ENCODE results near the gene PSME1.

PSME1 gene

DNA sequence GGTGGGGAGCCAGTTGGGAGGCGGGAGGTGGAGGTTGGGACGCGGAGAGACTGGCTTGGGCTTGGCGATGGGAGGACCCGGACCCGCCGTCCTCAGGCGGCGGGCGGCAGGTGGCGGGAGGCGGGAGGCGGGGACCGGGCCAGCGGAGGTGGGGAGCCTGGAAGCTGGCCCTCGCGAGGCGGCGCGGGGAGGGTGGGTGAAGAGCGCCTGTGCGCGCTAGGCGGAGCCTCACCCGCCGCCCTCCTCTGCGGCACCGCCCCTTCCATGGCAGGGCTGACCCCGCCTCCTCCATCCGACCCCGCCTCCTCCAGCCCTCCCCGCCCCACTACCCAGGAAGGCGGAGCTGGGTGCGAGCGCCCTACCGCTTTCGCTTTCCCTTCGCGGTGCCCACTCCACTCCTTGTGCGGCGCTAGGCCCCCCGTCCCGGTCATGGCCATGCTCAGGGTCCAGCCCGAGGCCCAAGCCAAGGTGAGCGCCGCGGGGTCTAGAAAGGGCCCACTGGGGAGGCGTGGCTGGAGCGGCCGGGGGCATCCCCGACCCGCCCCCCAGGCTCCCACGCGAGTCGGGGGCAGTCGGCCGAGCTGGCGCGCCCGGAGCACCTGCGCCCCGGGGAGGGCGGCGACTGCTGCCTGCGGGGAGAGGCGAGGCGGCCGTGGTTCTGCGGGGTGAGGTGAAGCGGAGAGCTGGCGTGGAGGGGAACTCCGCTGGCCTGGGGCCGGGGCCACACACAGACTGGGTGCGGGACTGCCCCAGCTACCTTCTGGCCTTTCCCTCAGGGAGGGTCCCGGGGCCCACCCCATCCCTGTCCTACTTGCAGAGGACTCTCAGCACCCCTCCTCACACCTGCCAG lies at the start of gene PSME1:
TSS of gene PSME1 (plus strand) at position 361 of the 850 bp plus-strand sequence. CDS start at position 430, 69 bp downstream.
- DNase-seq, result peak; percentile 86 to 93

DNA sequence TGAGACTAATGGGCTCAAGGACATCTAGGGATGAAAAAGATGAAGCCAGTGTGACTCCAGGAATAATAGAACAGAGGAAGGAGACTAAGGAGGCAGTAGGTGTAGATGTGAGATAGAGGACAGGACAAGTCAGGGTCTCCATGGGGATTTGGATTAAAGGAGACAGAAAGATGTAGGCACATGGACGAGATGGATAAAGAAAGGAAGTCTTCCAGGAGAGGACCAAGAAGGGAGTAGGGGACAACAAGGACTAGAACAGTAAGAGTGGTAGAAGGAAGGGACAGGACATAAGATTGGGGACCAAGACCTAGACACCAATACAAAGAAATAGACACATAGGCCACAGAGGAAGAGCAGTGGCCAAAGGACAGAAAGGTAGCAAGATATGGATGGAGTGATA lies 49.0 kb upstream of the PSME1 start:
- DNase-seq, result no peak

- no peak for DNase-seq
These were observed 47.9 kb upstream of the PSME1 start for GRCh38 chr14:24088095-24088494.

GRCh38 chr14:24089890-24090289 lies 46.1 kb upstream of the PSME1 start:
- DNase-seq, result no peak

DNA sequence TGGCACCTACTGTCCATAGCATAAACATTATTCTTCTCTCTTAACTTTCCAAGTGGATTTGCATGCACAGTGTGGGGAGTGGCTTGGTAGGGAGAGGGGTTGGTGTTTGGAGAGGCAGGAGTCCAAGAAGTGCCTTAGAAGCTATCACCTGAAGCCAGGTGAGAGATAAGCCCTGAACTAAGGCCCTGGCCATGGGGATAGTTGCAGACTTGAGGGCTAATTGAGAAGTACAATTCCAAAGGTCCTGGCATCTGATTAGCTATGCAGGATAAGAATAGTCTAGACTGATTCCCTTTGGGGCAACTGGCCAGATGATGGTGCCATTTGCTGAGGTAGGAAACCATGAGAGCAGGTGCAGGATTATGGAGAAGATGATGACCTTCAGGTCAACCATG lies 43.9 kb upstream of the PSME1 start:
- no peak for DNase-seq

GRCh38 chr14:24092505-24093206 lies 43.3 kb upstream of the PSME1 start:
- DNase-seq, result no peak

- DNase-seq, result no peak
These were observed 42.6 kb upstream of the PSME1 start for GRCh38 chr14:24093207-24093900.

DNA sequence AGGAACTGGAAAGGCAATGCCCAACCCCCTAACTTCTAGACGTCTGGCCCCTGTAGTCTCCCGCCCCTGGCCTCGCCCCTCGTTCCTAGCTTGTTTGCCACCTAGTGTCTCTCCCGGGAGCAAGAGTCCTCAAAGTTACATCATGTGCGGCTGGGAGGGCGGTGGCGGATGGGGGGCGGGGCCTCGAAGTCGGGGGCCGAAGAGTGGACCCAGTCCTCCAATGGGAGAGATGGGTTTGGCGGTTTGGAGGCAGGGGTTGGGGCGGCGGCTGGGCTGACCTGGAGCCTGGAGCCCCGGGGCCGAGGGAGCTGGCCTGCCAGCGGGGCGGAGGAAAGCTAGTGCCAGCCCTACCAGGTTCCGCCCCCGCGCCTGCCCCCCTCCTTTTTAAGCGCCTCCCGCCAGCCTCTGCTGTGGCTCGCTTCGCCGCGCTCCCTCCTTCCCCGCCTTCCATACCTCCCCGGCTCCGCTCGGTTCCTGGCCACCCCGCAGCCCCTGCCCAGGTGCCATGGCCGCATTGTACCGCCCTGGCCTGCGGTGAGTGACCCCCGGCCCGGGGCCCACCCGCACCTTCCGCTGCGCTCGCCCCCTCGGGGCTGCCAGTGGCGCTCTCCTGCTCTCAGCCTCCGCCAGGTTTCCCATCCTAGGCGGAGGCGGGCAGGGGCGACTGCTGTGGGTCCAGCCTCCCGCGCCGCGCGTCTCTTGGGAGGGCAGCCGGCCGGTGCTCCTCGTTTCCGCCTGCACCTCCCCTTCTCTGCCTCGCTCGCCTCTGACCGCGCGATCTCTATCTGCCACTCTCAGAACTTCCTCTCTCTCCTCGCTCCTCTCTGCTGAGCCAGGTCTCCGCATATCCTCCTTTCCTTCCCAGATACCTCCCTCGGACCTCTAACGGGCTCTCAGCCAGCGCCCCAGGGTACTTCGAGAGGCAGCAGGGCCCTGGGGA lies 41.8 kb upstream of the PSME1 start, which contains the start of gene PCK2:
TSS of gene PCK2 (plus strand) at position 411 of the 940 bp plus-strand sequence. CDS start at position 506, 95 bp downstream.
- peak; percentile 55 to 82 for DNase-seq

DNA sequence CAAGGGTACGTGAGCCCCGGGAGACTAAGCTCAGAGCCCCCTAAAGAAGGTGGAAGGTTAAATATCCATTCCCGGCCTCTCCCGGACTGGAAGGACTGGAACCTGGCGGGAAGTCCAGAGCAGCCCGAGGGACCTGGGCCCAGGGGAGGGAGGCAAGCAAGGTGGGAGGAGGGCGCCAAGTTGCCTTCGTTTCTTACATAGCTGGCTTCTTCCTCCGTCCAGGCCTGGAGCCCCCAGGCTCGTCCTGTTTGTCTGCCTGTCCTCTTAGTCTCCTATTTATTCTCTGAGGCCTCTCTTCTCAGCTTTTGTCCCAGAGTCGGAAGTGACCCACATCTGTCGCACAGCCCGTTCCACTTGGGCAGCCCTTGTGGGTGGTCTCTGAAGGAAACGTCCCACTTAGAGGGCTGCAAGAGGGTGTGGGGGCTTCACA lies 41.1 kb upstream of the PSME1 start:
- no peak for DNase-seq

- no peak for DNase-seq
These were observed 40.5 kb upstream of the PSME1 start for GRCh38 chr14:24095271-24096068.

GRCh38 chr14:24096545-24097181 lies 39.3 kb upstream of the PSME1 start:
- DNase-seq, result no peak

DNA sequence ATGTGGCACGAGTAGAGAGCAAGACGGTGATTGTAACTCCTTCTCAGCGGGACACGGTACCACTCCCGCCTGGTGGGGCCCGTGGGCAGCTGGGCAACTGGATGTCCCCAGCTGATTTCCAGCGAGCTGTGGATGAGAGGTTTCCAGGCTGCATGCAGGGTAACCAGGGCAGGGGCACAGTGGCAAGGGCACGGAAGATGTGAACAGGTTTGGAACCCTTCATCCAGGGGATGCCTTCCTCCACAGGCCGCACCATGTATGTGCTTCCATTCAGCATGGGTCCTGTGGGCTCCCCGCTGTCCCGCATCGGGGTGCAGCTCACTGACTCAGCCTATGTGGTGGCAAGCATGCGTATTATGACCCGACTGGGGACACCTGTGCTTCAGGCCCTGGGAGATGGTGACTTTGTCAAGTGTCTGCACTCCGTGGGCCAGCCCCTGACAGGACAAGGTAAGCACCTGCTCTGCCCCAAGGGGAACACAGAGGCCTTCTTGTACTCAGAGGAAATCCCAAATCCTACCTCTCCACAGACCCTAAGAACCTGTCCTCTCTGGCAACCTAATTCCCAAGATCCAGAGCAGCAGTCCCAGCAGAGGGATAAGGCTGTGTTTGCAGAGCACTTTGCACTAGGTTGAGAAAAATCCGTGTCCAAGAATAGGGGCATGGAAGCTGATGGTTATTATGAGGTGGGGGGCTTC lies 37.6 kb upstream of the PSME1 start:
- DNase-seq, result no peak

DNA sequence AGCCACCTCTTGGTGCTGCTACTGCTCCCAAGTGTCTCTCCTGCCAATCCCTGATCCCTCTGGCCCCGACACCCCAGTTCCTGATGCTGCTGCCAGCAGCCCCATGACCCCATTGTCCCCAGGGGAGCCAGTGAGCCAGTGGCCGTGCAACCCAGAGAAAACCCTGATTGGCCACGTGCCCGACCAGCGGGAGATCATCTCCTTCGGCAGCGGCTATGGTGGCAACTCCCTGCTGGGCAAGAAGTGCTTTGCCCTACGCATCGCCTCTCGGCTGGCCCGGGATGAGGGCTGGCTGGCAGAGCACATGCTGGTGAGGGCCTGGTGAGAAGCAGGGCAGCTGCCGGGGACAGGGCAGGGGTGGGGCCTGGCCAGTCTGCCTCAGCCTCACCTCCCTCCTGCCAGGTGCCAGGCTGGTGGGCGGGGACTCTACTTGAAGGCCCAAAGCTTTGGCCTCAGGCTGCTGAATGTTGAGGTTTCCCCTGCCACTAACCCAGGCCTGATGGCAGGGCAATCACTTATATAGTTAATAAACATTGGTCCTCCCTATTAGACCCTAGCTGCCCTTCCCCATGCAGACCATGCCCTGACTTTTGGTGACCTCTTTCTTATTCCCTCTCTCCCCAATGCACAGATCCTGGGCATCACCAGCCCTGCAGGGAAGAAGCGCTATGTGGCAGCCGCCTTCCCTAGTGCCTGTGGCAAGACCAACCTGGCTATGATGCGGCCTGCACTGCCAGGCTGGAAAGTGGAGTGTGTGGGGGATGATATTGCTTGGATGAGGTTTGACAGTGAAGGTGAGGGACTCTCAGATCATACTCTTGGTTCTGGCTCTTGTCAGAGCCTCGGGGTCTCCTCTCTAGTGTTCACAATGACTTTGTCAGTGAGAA lies 36.8 kb upstream of the PSME1 start:
- no peak for DNase-seq

- DNase-seq, result no peak
These were observed 35.6 kb upstream of the PSME1 start for GRCh38 chr14:24100197-24100981.

DNA sequence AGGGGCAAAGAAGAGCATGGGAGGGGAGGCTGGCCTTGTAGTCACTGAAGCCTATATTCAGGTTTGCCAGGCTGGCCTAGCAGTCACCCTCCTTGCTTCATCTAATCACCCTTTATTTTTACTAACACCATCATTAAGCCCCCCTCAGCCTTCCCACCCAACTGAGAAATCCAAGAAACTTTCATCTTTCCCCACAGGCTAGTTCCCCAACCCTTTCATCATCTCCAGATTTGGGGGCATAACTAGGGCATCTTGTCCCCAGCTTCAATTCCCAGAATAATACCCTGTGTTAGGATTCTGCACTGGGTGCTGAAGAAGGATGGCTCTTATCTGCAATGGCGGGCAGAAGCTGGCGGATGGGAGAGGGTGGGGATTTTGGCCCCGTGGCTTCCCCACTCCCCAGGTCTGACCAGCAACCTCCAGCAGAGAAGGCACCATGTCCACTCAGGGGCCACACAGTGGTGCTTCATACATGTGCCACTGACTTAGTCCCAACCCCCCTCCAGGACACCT lies 35.0 kb upstream of the PSME1 start:
- DNase-seq, result no peak

DNA sequence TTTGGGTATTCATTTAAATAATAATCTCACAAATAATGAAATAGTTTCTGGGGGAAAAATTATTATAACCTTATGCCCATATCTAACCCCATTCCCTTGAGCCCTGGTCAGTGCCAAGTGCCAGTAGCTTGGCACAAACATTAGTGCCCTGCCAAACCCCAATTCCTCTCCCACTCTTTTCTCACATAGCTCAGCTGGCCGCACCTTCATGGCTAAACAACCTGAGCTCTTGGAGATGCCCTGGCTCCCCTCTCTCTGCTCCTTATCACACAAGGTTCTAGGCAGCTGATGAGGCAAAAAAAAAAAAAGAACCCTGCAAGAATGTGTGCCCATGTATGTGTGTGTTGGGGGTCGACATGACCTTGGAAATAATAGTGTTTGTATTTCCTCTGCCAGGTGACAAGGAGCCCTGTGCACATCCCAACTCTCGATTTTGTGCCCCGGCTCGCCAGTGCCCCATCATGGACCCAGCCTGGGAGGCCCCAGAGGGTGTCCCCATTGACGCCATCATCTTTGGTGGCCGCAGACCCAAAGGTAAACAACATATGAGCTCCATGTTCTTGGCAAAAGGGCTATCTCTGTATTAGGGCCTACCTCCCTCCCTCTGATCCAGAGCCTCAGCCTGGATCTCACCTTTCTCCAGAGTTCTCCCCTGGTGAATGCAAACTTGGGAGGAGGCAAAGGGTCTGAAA lies 33.5 kb upstream of the PSME1 start:
- no peak for DNase-seq

DNA sequence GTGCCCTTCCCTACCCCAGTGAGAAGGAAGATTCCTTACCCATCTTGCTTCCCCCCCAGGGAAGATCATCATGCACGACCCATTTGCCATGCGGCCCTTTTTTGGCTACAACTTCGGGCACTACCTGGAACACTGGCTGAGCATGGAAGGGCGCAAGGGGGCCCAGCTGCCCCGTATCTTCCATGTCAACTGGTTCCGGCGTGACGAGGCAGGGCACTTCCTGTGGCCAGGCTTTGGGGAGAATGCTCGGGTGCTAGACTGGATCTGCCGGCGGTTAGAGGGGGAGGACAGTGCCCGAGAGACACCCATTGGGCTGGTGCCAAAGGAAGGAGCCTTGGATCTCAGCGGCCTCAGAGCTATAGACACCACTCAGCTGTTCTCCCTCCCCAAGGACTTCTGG lies 32.5 kb upstream of the PSME1 start:
- no peak for DNase-seq
